Neutrophil (primary cell): ENCODE data around the gene PRKN.
"Not testable (repeated sequence)": the region's sequence is repeated elsewhere in the genome, so short reads cannot be mapped to it uniquely, and the experiment has no call there.

ENCODE experiments used
- H3K27ac ChIP-seq: fragments of 200-600 bp; sonication (generic); 2 replicates; pipeline ENCODE4 v1.5.1; 2016; ENCODE audit warnings: mild to moderate bottlenecking, moderate library complexity
- H3K27me3 ChIP-seq: fragments of 200-600 bp; sonication (generic); 2 replicates; pipeline ENCODE4 v1.6.0; 2016; ENCODE audit warnings: mild to moderate bottlenecking
- H3K36me3 ChIP-seq: fragments of 200-600 bp; sonication (generic); 2 replicates; pipeline ENCODE4 v1.5.1; 2017
- H3K4me1 ChIP-seq, 2 experiments: fragments of 200-600 bp in 1 of 2; sonication (generic) in 1 of 2; 1 replicate in 1 of 2; 2 replicates in 1 of 2; pipeline versions ENCODE4 v1.5.1 to v1.6.1; 2013 to 2016; ENCODE audit warnings: low read depth in 1 of 2, low read length in 1 of 2, mild to moderate bottlenecking in 1 of 2, moderate library complexity in 1 of 2; ENCODE audit not compliant: control insufficient read depth in 1 of 2, insufficient read depth in 1 of 2
- H3K4me3 ChIP-seq, 2 experiments: fragments of 200-600 bp in 1 of 2; sonication (generic) in 1 of 2; 1 replicate in 1 of 2; 2 replicates in 1 of 2; pipeline ENCODE4 v1.5.1; 2013 to 2016; ENCODE audit warnings: low read depth in 1 of 2, low read length in 1 of 2, mild to moderate bottlenecking in 1 of 2, moderate library complexity in 1 of 2
- H3K9me3 ChIP-seq: fragments of 200-600 bp; sonication (generic); 2 replicates; pipeline ENCODE4 v1.5.1; 2016
- CTCF ChIP-seq: fragments of 200-600 bp; sonication (generic); IDR thresholded peaks from 2 replicates; pipeline ENCODE4 v1.5.1; 2016; ENCODE audit warnings: antibody characterized with exemption

The PRKN gene

GRCh38 chr6:161341638-161342037 lies 1385.9 kb downstream of the PRKN start:
- H3K9me3 ChIP-seq: peaks cover 1% of the 10 kb centered on the region
- TF ChIP-seq CTCF: no peak
- no peaks in the 10 kb centered on the region for H3K4me1 ChIP-seq
- H3K27me3 ChIP-seq: no peaks in the 10 kb centered on the region
- no peak overlapping the region for H3K4me3 ChIP-seq
- H3K36me3 ChIP-seq: no peaks in the 10 kb centered on the region
- H3K27ac ChIP-seq: no peak overlapping the region

GRCh38 chr6:161338015-161338414 lies 1389.6 kb downstream of the PRKN start:
- peaks cover 6% of the 10 kb centered on the region for H3K9me3 ChIP-seq
- no peak overlapping the region for H3K4me3 ChIP-seq
- H3K4me1 ChIP-seq: no peaks in the 10 kb centered on the region
- TF ChIP-seq CTCF: no peak
- no peak overlapping the region for H3K27ac ChIP-seq
- H3K27me3 ChIP-seq: no peaks in the 10 kb centered on the region
- H3K36me3 ChIP-seq: no peaks in the 10 kb centered on the region

- no peak overlapping the region for H3K4me3 ChIP-seq
- no peaks in the 10 kb centered on the region for H3K4me1 ChIP-seq
- TF ChIP-seq CTCF: no peak
- no peaks in the 10 kb centered on the region for H3K27me3 ChIP-seq
- H3K36me3 ChIP-seq: no peaks in the 10 kb centered on the region
- H3K27ac ChIP-seq: no peak overlapping the region
- H3K9me3 ChIP-seq: peaks cover 6% of the 10 kb centered on the region
These were observed 1391.1 kb downstream of the PRKN start for GRCh38 chr6:161336479-161336878.

GRCh38 chr6:161333410-161333809 lies 1394.2 kb downstream of the PRKN start:
- no peak overlapping the region for H3K4me3 ChIP-seq
- no peaks in the 10 kb centered on the region for H3K27me3 ChIP-seq
- no peaks in the 10 kb centered on the region for H3K36me3 ChIP-seq
- no peaks in the 10 kb centered on the region for H3K4me1 ChIP-seq
- peaks cover 6% of the 10 kb centered on the region for H3K9me3 ChIP-seq
- H3K27ac ChIP-seq: no peak overlapping the region
- no peak for TF ChIP-seq CTCF

- not testable (repeated sequence) for H3K36me3 ChIP-seq, H3K27ac ChIP-seq, H3K27me3 ChIP-seq, H3K9me3 ChIP-seq, H3K4me3 ChIP-seq, H3K4me1 ChIP-seq
These were observed 1396.0 kb downstream of the PRKN start for GRCh38 chr6:161331402-161332081.

- Histone ChIP-seq H3K27ac (no peak overlapping the region), H3K4me1 (no peaks in the 10 kb centered on the region), H3K9me3 (no peaks in the 10 kb centered on the region), H3K27me3 (no peaks in the 10 kb centered on the region), H3K4me3 (no peak overlapping the region), H3K36me3 (no peaks in the 10 kb centered on the region)
- TF ChIP-seq CTCF: no peak
These were observed 1400.1 kb downstream of the PRKN start for GRCh38 chr6:161327360-161327953.
